WI38 (cell line): ENCODE results near the gene NTSR1.

Experiments
- H3K4me3 ChIP-seq: 2 replicates; pipeline ENCODE4 v1.5.1; 2011; ENCODE audit warnings: low read depth, mild to moderate bottlenecking, control low read depth, low read length
- CTCF ChIP-seq: IDR thresholded peaks from 2 replicates; pipeline ENCODE4 v1.5.1; 2012; ENCODE audit warnings: low read depth, mild to moderate bottlenecking, control low read depth, low read length

NTSR1 gene

GRCh38 chr20:62708591-62709536 lies at the start of gene NTSR1:
Gene NTSR1 (plus strand): TSS chr20:62708836. CDS start chr20:62709208, 372 bp downstream.
- no peak within 1 kb of the TSS for H3K4me3 ChIP-seq
- TF ChIP-seq CTCF, result no peak

- no peak for TF ChIP-seq CTCF
- H3K4me3 ChIP-seq, result no peak overlapping the region
Observed at GRCh38 chr20:62659488-62660239, 49.0 kb upstream of the NTSR1 start.

DNA sequence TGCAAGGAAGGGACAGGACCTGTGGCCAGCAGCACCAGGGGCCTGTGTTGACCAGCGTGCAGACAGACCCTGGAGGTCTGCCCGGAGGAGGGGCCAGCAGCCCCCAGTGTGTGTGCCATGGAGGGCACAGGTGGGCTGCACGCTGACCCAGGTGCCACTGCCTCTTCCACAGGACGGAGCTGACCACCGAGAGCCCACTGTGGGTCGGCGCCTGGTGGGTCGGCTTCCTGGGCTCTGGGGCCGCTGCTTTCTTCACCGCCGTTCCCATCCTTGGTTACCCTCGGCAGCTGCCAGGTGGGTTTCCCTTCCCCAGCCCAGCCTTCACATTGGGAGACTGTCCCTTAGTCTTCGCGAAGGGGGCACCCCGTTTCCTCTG lies 48.4 kb upstream of the NTSR1 start:
- TF ChIP-seq CTCF, result no peak
- H3K4me3 ChIP-seq, result no peak overlapping the region

GRCh38 chr20:62660768-62661167 lies 47.9 kb upstream of the NTSR1 start:
- no peak for TF ChIP-seq CTCF
- H3K4me3 ChIP-seq, result no peak overlapping the region

- no peak for TF ChIP-seq CTCF
- H3K4me3 ChIP-seq, result no peak overlapping the region
Observed at GRCh38 chr20:62661647-62662046, 47.0 kb upstream of the NTSR1 start.

DNA sequence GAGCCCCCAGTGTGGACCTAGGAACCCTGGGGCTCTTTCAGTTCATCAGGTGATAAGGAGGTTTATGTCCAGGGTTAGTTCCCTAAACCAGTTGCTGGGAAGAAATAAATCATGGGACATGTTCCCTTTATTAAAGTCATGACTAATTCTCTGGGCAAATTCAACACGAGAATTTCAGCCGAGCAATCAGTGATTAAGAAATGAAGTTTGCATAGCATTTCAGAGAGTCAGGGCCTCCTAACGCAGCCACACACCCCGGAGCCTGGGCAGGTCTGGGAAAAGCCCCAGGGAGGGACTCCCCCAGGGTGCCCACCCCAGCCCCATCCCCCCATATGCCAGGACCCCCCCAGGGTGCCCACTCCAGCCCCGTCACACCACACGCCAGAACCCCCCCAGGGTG lies 46.2 kb upstream of the NTSR1 start:
- TF ChIP-seq CTCF, result no peak
- H3K4me3 ChIP-seq, result no peak overlapping the region
